Activated CD4-positive, alpha-beta T cell treated with anti-CD3 and anti-CD28 coated beads for 48 hours (primary cell): Measurements from ENCODE around the gene ADGRG3.

Experiments
- DNase-seq: peaks from one replicate; pipeline ENCODE4 v3.0.0-alpha.2; 2020

The ADGRG3 gene

GRCh38 chr16:57681950-57682728 lies 14.0 kb downstream of the ADGRG3 start:
- no peak for DNase-seq

DNA sequence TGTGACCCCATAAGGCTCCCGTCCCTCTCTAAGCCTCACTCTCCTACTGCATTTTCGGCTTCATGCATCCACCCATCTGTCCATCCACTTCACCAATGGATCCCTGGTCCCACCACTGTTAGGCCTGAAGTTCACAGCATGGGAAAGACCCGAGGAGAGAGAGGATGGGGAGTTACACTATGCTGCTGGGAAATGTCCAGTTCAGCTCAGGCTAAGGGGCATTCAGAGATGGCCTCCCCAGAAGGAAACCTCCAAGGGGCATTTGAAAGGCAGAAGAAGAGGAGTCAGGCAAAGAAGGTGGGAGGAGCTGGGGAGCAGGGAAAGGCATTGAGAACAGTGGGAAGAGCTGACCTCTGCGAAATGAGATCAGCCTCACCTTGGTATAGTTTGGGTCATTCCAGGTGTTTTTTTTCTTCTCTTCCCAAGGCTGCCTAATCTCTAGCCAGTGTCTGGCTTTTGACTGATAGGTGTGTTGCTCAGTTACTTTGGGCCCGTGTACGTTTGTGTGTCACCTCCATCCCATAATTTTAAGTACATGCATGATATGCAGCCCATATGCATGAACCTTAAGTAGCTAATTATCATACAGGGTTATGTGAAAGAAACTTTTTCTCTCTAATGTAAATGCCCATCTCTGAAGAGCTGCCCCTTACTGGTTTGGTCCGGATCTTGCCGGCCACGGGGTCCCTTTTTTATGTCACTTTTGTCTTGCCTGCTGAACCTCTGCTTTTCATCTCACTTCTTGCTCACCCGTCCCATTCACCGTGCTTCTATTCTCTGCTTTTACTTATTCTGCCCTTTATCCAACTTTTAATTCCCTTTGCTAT lies 14.9 kb downstream of the ADGRG3 start:
- DNase-seq: no peak

DNA sequence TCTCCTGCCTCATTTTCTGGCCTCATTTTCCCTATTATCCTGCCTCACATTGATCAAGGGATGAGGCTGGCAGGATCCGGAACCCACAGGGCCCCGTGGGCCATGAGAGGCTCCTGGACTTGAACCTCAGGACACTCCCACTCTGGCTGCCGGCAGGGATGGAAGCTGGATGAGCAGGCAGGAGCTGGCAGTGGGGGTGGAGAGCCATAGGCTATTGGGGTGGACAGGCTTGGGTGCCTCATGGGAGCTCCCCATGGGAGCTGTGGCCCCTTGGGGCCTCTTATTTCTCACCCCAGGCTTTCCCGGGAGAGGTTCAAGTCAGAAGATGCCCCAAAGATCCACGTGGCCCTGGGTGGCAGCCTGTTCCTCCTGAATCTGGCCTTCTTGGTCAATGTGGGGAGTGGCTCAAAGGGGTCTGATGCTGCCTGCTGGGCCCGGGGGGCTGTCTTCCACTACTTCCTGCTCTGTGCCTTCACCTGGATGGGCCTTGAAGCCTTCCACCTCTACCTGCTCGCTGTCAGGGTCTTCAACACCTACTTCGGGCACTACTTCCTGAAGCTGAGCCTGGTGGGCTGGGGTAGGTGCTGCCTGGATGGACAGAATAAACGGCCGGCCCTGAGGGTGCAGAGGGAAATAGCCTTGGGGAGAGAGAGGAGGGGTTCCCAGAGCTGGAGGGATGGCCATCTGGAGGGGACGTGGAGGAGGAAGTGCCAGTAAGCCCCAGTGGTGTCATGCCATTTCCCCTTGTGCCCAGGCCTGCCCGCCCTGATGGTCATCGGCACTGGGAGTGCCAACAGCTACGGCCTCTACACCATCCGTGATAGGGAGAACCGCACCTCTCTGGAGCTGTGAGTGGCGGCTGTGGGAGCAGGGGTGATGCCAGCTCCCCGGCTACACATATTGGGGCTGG lies 15.8 kb downstream of the ADGRG3 start:
- no peak for DNase-seq

DNA sequence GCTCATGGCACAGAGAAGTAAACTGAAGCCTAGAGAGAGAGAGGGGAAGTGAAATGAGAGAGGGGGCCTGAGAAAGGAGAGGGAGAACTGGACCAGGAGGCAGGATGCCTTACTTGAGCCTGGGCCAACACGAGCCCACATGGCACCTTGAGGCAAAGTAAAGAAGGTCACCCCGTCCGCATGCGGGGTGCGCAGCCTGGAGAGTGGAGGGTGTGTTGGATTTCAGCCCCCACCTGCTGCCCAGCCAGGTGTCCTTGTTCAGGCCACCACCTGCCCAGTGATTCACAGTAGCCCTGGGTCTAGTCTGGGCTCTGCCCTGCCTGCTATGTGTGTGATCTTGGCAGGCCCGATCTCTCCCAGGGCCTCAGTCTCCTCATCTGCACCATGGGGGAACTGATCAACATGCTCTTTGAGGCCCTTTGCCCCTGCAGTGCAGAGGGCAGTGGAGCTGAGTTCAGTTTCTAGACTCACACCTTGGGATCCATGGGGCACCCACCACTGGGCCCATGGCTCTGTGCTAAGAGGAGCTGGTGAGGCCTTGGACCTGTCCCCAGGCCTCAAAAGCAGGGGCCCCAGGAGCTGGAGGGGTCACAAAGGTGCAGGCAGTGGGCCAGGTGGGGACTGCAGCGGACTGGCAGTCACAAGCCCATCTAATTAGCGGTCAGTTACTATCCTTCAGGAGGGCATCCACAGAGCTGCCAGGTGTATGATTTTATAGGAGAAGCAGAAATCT lies 16.7 kb downstream of the ADGRG3 start:
- no peak for DNase-seq

GRCh38 chr16:57685633-57686032 lies 17.5 kb downstream of the ADGRG3 start:
- no peak for DNase-seq

DNA sequence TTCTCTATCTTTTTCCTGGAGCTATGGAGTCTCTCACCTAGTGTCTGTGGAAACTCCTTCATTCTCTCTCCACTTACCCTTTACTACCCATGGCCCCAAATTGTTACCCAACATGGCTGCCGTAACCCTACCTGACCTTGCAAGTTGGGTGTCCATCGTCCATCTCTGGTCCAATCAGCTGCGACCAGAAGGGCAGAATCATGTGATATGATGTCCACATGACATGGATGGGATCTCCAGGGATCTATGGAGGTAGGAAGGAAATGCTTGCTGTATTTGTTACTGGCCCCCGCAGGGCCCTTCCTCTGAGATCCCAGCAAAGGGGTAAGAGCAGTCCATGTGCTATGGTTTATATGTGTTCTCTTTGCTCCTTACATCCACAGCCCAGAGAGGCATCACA lies 18.5 kb downstream of the ADGRG3 start:
- DNase-seq: no peak

- DNase-seq: no peak
Measured at GRCh38 chr16:57687363-57687929, 19.3 kb downstream of the ADGRG3 start.

DNA sequence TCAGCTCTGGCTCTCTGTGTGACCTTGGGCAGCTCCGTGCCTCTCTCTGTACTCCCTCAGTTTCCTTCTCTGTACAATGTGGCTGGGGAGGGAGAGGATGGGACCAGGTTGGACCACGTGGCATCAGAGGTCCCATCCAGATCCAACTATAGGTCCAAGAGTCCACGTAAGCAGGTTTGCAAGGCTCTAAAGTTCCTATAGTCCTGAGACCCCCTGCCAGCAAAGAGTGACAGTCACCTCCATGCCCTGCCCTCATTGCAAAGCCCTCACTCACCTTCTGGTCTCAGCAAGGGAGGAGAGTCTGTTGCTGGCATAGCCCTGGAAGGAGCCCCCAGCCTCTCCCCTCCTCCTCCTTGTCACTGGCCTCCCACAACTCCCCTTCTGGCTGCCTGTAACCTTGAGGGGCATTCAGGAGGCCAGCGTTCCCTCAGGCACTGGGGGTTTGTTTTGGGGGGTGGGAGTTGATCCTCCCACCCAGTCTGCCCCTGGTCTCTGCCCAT lies 20.4 kb downstream of the ADGRG3 start:
- no peak for DNase-seq

GRCh38 chr16:57688987-57689761 lies 21.1 kb downstream of the ADGRG3 start:
- DNase-seq: no peak

DNA sequence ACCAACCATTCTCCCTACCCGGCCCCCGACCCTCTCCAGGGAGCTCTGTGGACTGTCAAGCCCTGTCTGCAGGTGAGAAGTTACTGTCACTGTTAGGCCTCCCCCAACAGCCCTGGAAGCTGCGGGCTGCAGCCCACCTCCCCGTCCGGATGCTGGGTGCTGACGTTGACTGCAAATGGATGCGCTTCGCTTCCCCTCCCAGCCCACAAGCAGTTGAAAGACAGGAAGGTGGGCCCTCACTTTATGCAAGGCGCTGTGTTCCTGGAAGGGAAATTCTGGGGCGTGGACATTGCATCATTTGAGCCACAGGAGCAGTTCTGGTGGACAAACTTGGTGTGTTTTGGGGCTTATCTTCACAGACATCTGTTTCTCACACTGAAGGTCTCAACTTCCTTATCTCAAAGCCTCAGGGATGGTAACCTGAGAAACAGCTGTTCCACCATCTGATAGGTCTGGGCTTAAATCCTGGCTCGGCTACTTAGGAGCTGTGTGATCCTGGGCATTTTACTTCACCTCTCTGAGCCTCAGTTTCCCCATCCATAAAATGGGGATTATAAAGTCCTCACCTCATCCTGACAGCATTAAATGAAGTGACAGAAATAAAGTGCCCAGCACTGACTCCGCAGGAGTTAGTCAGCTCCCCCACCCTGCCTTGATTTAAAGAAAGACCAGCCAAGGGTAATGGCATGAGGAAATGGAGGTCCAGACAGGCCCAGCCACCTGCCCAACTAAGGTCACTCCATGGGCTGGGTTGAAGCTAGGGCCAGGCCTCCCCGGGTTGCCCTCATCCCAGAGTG lies 21.9 kb downstream of the ADGRG3 start:
- DNase-seq: peak; percentile 21

DNA sequence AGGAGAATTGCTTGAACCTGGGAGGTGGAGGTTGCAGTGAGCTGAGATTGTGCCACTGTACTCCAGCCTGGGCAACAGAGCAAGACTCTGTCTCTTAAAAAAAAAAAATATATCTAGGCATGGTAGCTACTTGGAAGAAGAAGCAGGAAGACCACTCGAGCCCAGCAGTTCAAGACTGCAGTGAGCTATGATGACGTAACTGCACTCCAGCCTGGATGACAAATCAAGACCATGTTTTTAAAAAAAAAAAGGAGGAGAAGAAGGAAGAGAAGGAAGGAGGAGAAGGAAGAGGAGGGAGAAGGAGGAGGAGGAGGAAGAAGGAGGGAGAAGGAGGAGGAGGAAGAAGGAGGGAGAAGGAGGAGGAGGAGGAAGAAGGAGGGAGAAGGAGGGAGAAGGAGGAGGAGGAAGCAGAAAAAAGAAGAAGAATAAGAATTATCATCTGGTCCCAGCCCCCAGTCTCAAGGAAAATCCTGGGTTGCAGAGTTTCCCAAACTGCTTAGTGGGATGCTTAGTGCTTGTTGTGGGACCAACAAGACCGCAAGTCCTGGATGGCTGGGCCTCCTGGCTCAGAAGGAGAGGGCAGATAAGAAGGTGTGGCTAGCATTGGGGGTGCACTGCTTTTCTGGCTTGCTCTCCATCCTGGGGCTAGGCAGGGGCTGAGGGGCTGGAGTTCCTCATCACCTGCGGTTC lies 22.8 kb downstream of the ADGRG3 start:
- DNase-seq: no peak

- DNase-seq: no peak
Measured at GRCh38 chr16:57692636-57693035, 24.5 kb downstream of the ADGRG3 start.

DNA sequence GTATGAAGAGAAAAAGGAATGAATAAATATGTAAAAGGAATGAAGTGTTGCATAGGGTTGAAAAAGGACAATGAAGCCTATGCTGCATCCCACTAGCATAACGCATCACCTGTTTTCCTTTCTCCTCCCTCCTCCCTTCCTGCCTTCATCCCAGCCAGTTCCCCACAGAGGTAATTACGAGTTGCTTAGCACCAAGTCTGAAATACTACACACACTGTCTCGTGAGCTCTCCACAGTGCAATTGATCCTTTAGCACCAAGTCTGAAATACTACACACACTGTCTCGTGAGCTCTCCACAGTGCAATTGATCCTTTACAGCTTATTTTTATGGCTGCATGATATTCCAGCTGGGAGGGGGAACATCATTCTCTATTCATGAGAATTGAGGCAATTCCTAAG lies 25.4 kb downstream of the ADGRG3 start:
- no peak for DNase-seq

- no peak for DNase-seq
Measured at GRCh38 chr16:57694231-57694724, 26.2 kb downstream of the ADGRG3 start.

GRCh38 chr16:57694725-57695679 lies 26.9 kb downstream of the ADGRG3 start, which contains the start of gene DRC7:
Gene DRC7 (plus strand): TSS chr16:57694806. CDS start chr16:57697950, 3,144 bp downstream.
- peak; percentile 31 for DNase-seq

DNA sequence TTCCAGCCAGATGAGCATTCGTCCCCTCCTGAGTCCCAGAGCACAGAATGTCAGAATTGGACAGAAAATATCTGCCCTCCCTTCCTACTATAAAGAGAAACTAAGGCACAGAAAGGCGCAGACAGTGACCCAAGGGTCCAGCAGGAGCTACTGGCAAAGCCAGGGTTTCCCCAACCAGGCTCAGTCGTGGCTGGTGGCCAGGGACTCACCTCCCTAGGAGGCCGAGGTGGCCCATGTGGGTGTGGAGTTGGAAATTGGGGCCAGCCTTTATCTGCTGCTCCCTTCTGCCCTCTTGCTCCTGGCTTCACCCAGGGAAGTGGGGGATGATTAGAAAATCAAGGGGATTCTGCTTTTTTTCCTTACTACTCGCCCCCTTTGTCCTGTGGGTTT lies 27.6 kb downstream of the ADGRG3 start:
- DNase-seq: no peak

- DNase-seq: no peak
Measured at GRCh38 chr16:57696240-57696639, 28.1 kb downstream of the ADGRG3 start.
